H1 (cell line): ENCODE results near the gene TEX22. TPM values are rescaled to one million over a fixed set of nuclear protein-coding genes. Genes with fewer than 3 reads are reported as not detected.
A peak's percentile ranks its signal among the peaks of the same experiment; 100 is the strongest.

Experiments
- ASH2L ChIP-seq: fragments of 200-600, 300-600 bp; sonication (generic); IDR thresholded peaks from one replicate; pipeline ENCODE4 v1.7.1; 2017; ENCODE audit warnings: low read length
- BCL11A ChIP-seq, 2 experiments: IDR thresholded peaks; one replicate each; pipeline ENCODE4 v1.6.1; 2011; ENCODE audit warnings: low read depth in 2 of 2, low read length in 2 of 2, mild to moderate bottlenecking in 2 of 2
- BRCA1 ChIP-seq: IDR thresholded peaks from 2 replicates; pipeline ENCODE4 v1.6.1; 2012; ENCODE audit warnings: low read depth, low read length, improper control_type of control experiment
- CBX5 ChIP-seq: fragments of 300-800, 300-1000 bp; sonication (generic); IDR thresholded peaks from 2 replicates; pipeline ENCODE4 v1.7.1; 2016; ENCODE audit warnings: antibody characterized with exemption, low read length, low read depth
- CREB1 ChIP-seq: IDR thresholded peaks from 2 replicates; pipeline ENCODE4 v1.6.1; 2012; ENCODE audit warnings: inconsistent platforms
- EP300 ChIP-seq, 2 experiments: IDR thresholded peaks; 1 replicate in 1 of 2; 2 replicates in 1 of 2; pipeline ENCODE4 v1.6.1; 2011 to 2012; ENCODE audit warnings: low read depth in 2 of 2, low read length in 2 of 2, mild to moderate bottlenecking in 2 of 2, borderline replicate concordance in 1 of 2, inconsistent platforms in 1 of 2, moderate library complexity in 1 of 2
- GTF2F1 ChIP-seq: IDR thresholded peaks from 2 replicates; pipeline ENCODE4 v1.6.1; 2012; ENCODE audit warnings: low read depth, low read length, improper control_type of control experiment, borderline replicate concordance
- HDAC6 ChIP-seq: IDR thresholded peaks from one replicate; pipeline ENCODE4 v1.7.1; 2012; ENCODE audit warnings: low read depth, mild to moderate bottlenecking, inconsistent platforms, low read length, moderate library complexity
- RAD21 ChIP-seq, 2 experiments: IDR thresholded peaks in 1 of 2; conservative IDR thresholded peaks in 1 of 2; 2 replicates each; pipeline ENCODE4 v1.6.1; 2011; ENCODE audit warnings: low read depth in 2 of 2, low read length in 2 of 2, improper control_type of control experiment in 1 of 2, inconsistent platforms in 1 of 2, mild to moderate bottlenecking in 1 of 2, moderate library complexity in 1 of 2
- RBBP5 ChIP-seq: IDR thresholded peaks from 2 replicates; pipeline ENCODE4 v1.7.1; 2012; ENCODE audit warnings: low read depth, mild to moderate bottlenecking, inconsistent platforms, low read length, moderate library complexity, borderline replicate concordance
- SAP30 ChIP-seq: fragments of 300-600 bp; sonication (generic); IDR thresholded peaks from 2 replicates; pipeline ENCODE4 v1.7.1; 2012; ENCODE audit warnings: low read length, moderate library complexity, mild to moderate bottlenecking, inconsistent platforms; ENCODE audit not compliant: insufficient read depth, insufficient replicate concordance
- SIX5 ChIP-seq: IDR thresholded peaks from 2 replicates; pipeline ENCODE4 v1.6.1; 2011; ENCODE audit warnings: mild to moderate bottlenecking, low read depth, low read length
- SP2 ChIP-seq: IDR thresholded peaks from 2 replicates; pipeline ENCODE4 v1.6.1; 2012; ENCODE audit warnings: mild to moderate bottlenecking, low read length, inconsistent platforms
- SRF ChIP-seq: IDR thresholded peaks from 2 replicates; pipeline ENCODE4 v1.6.1; 2011; ENCODE audit warnings: mild to moderate bottlenecking, low read depth, low read length, moderate library complexity
- polyA plus RNA-seq, 7 experiments: library from polyadenylated mRNA; depleted of rRNA in 3 of 7; stranded (reverse) in 5 of 7; unstranded in 2 of 7; fragments of >200 nt in 5 of 7; fragments of 200-250 nt in 2 of 7; gene quantifications; 1 replicate in 5 of 7; 2 replicates in 1 of 7; 4 replicates in 1 of 7; pipeline versions ENCODE4 v1.2.1 to v1.2.3, GENCODE V29; 2011 to 2013; ENCODE audit warnings: missing spikeins in 2 of 7, mixed read lengths in 2 of 7
- total RNA-seq: library from RNA; stranded (reverse); fragmentation: NEBNext Ultra II Directional; extraction: Animal tissue kit (Norgen Biotek cat#: 25700); gene quantifications from 2 replicates; pipeline ENCODE4 v1.2.1, GENCODE V29; 2021
- TF ChIP-seq, protein P1 (sequence below): IDR thresholded peaks from 2 replicates; pipeline ENCODE4 v1.6.1; 2011; ENCODE audit warnings: low read length, improper control_type of control experiment
- TF ChIP-seq, protein P2 (sequence below): IDR thresholded peaks from 2 replicates; pipeline ENCODE4 v1.6.1; 2011; ENCODE audit warnings: low read depth, mild to moderate bottlenecking, low read length; ENCODE audit not compliant: insufficient read depth
- TF ChIP-seq, protein P3 (sequence below), 3 experiments: IDR thresholded peaks; 1 replicate in 2 of 3; 2 replicates in 1 of 3; pipeline versions ENCODE4 v1.5.1 to v1.6.1; 2011; ENCODE audit warnings: low read length in 3 of 3, mild to moderate bottlenecking in 3 of 3, inconsistent platforms in 2 of 3, low read depth in 1 of 3, moderate library complexity in 1 of 3; ENCODE audit not compliant: insufficient read depth in 1 of 3; ENCODE audit errors: control extremely low read depth in 1 of 3
- TF ChIP-seq, protein P4 (sequence below): IDR thresholded peaks from 2 replicates; pipeline ENCODE4 v1.6.1; 2012; ENCODE audit warnings: inconsistent platforms
- TF ChIP-seq, protein P5 (sequence below): IDR thresholded peaks from 2 replicates; pipeline ENCODE4 v1.6.1; 2012; ENCODE audit warnings: inconsistent platforms

The TEX22 gene
- total and polyA plus RNA-seq, 2 of the 8 experiments (the other 6 are each of a cell fraction or from before 2014, with no cell fraction given), result 0.24 to 0.39 TPM

DNA sequence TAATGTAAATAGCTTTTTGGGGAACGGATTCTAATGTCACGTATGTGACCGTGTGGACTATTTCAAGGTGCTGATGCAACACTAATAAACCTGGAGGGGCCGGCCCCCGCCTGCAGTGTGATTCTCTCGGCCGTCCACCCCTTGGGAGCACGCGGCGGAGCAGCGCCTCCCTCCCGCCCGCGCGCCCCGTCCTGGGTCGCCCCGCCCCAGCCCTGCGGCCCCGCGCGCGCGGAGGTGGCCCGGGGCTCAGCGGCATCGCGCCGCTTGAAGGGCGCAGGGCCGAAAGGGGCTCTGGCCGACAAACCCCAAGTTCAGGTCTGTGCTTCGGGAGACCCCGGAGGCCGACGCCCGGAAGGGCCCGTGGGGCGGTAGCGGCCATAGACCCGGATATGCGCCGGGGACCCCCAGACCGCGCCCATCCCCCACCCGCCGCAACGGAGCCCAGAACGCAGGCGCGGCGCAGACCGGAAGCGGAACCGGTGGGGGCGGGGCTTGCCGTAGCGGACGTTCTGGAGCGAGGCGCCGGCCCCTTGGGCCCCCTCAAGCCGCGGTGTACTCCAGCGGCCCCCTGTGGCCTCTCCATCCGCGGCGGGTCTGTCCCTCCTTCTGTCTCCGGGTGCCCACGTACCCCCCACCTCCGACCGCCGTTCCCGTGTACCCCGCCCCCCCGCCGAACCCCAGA lies at the start of gene TEX22 (continued):
- TF ChIP-seq SP2 (no peak), CBX5 (no peak), GTF2F1 (peak; percentile 16; the same call in 1 of the 2 replicates), SIX5 (no peak), SAP30 (no peak), BCL11A (IDR thresholded peaks at IDR 0.05; ENCODE audit: low read depth in 2 of 2, low read length in 2 of 2) (no peak), RBBP5 (no peak; the same call in 1 of the 2 replicates), BRCA1 (no peak), RAD21 (IDR thresholded peaks at IDR 0.05 in 1 of 2, conservative IDR thresholded peaks at IDR 0.05 in 1 of 2; ENCODE audit: low read depth in 2 of 2, low read length in 2 of 2) (no peak), HDAC6 (no peak), CREB1 (no peak), SRF (no peak), EP300 (IDR thresholded peaks at IDR 0.05; ENCODE audit: borderline replicate concordance in 1 of 2, low read depth in 2 of 2, low read length in 2 of 2) (no peak), ASH2L (no peak)
- TF ChIP-seq, protein P1, sequence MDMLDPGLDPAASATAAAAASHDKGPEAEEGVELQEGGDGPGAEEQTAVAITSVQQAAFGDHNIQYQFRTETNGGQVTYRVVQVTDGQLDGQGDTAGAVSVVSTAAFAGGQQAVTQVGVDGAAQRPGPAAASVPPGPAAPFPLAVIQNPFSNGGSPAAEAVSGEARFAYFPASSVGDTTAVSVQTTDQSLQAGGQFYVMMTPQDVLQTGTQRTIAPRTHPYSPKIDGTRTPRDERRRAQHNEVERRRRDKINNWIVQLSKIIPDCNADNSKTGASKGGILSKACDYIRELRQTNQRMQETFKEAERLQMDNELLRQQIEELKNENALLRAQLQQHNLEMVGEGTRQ, result no peak
- TF ChIP-seq, protein P2, sequence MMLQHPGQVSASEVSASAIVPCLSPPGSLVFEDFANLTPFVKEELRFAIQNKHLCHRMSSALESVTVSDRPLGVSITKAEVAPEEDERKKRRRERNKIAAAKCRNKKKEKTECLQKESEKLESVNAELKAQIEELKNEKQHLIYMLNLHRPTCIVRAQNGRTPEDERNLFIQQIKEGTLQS, result no peak
- TF ChIP-seq, protein P3, sequence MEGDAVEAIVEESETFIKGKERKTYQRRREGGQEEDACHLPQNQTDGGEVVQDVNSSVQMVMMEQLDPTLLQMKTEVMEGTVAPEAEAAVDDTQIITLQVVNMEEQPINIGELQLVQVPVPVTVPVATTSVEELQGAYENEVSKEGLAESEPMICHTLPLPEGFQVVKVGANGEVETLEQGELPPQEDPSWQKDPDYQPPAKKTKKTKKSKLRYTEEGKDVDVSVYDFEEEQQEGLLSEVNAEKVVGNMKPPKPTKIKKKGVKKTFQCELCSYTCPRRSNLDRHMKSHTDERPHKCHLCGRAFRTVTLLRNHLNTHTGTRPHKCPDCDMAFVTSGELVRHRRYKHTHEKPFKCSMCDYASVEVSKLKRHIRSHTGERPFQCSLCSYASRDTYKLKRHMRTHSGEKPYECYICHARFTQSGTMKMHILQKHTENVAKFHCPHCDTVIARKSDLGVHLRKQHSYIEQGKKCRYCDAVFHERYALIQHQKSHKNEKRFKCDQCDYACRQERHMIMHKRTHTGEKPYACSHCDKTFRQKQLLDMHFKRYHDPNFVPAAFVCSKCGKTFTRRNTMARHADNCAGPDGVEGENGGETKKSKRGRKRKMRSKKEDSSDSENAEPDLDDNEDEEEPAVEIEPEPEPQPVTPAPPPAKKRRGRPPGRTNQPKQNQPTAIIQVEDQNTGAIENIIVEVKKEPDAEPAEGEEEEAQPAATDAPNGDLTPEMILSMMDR (IDR thresholded peaks at IDR 0.05; ENCODE audit: control extremely low read depth in 1 of 3, insufficient read depth in 1 of 3, low read depth in 1 of 3, low read length in 3 of 3), result no peak
- TF ChIP-seq, protein P4, sequence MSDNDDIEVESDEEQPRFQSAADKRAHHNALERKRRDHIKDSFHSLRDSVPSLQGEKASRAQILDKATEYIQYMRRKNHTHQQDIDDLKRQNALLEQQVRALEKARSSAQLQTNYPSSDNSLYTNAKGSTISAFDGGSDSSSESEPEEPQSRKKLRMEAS, result peak; percentile 87
- TF ChIP-seq, protein P5, sequence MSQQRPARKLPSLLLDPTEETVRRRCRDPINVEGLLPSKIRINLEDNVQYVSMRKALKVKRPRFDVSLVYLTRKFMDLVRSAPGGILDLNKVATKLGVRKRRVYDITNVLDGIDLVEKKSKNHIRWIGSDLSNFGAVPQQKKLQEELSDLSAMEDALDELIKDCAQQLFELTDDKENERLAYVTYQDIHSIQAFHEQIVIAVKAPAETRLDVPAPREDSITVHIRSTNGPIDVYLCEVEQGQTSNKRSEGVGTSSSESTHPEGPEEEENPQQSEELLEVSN, result peak; percentile 90
